Hepatocyte (in vitro differentiated cells): ENCODE results near the gene CLCF1. TPM values are rescaled to one million over a fixed set of nuclear protein-coding genes. Genes with fewer than 3 reads are reported as not detected.

Experiments used
- DNase-seq: peaks from one replicate; pipeline ENCODE4 v3.0.0-alpha.2; 2016; ENCODE audit warnings: low spot score
- H2AFZ ChIP-seq: fragments of 200-600 bp; sonication (generic); 2 replicates; pipeline ENCODE4 v1.6.0; 2016; ENCODE audit warnings: antibody characterized with exemption, mild to moderate bottlenecking
- H3K27ac ChIP-seq: fragments of 200-600 bp; sonication (generic); 2 replicates; pipeline ENCODE4 v1.5.1; 2016; ENCODE audit warnings: mild to moderate bottlenecking
- H3K27me3 ChIP-seq: fragments of 200-600 bp; sonication (generic); 2 replicates; pipeline ENCODE4 v1.6.1; 2016
- H3K36me3 ChIP-seq: fragments of 200-600 bp; sonication (generic); replicated peaks from 2 replicates; pipeline ENCODE4 v1.5.1; 2016; ENCODE audit warnings: low read depth; ENCODE audit not compliant: insufficient read depth
- H3K4me1 ChIP-seq: fragments of 200-600 bp; sonication (generic); 2 replicates; pipeline ENCODE4 v1.5.1; 2016; ENCODE audit warnings: mild to moderate bottlenecking, moderate library complexity; ENCODE audit not compliant: insufficient read depth
- H3K4me2 ChIP-seq: fragments of 200-600 bp; sonication (generic); 2 replicates; pipeline ENCODE4 v1.6.0; 2016
- H3K4me3 ChIP-seq: fragments of 200-600 bp; sonication (generic); 2 replicates; pipeline ENCODE4 v1.5.1; 2016; ENCODE audit warnings: mild to moderate bottlenecking
- H3K79me2 ChIP-seq: fragments of 200-600 bp; sonication (generic); 2 replicates; pipeline ENCODE4 v1.6.0; 2017; ENCODE audit warnings: mild to moderate bottlenecking
- H3K9me2 ChIP-seq: fragments of 200-600 bp; sonication (generic); replicated peaks from 2 replicates; pipeline ENCODE4 v1.6.0; 2017; ENCODE audit warnings: mild to moderate bottlenecking; ENCODE audit not compliant: insufficient read depth
- H3K9me3 ChIP-seq: fragments of 200-600 bp; sonication (generic); 2 replicates; pipeline ENCODE4 v1.5.1; 2016; ENCODE audit warnings: low read depth, mild to moderate bottlenecking
- H4K20me1 ChIP-seq: fragments of 200-600 bp; sonication (generic); 2 replicates; pipeline ENCODE4 v1.6.0; 2016; ENCODE audit warnings: mild to moderate bottlenecking; ENCODE audit not compliant: insufficient read depth, poor library complexity, severe bottlenecking
- EZH2 ChIP-seq: fragments of 200-600 bp; sonication (generic); IDR thresholded peaks from 2 replicates; pipeline ENCODE4 v1.6.1; 2016; ENCODE audit warnings: antibody characterized with exemption, mild to moderate bottlenecking, borderline replicate concordance
- EZH2phosphoT487 ChIP-seq: fragments of 200-600 bp; sonication (generic); IDR thresholded peaks from one replicate; pipeline ENCODE4 v1.6.1; 2018; ENCODE audit warnings: antibody characterized with exemption, mild to moderate bottlenecking, low read depth, moderate library complexity; ENCODE audit not compliant: unreplicated experiment, severe bottlenecking
- WGBS: methylation state at CpG from one replicate; pipeline ENCODE4 v1.1.6; 2016; ENCODE audit warnings: low lambda C conversion rate; ENCODE audit errors: missing lambda C conversion rate; 5-methylcytosine and 5-hydroxymethylcytosine counted together
- polyA plus RNA-seq: library from polyadenylated mRNA; unstranded; fragments of >200 nt; fragmentation: Nextera tagmentation; extraction: Ambion mirVana; gene quantifications from 2 replicates; pipeline ENCODE4 v1.2.1, GENCODE V29; 2016
- total RNA-seq: library from RNA; depleted of rRNA; stranded (reverse); fragments of >200 nt; gene quantifications from 2 replicates; pipeline ENCODE4 v1.2.3, GENCODE V29; 2014
- TF ChIP-seq, protein P1 (sequence below): fragments of 200-600 bp; sonication (generic); IDR thresholded peaks from 2 replicates; pipeline ENCODE4 v1.5.1; 2016; ENCODE audit warnings: antibody characterized with exemption, mild to moderate bottlenecking; ENCODE audit not compliant: poor library complexity

CLCF1 gene
- total and polyA plus RNA-seq, 2 experiments from 2014 or later: 9.4 to 13.2 TPM

DNA sequence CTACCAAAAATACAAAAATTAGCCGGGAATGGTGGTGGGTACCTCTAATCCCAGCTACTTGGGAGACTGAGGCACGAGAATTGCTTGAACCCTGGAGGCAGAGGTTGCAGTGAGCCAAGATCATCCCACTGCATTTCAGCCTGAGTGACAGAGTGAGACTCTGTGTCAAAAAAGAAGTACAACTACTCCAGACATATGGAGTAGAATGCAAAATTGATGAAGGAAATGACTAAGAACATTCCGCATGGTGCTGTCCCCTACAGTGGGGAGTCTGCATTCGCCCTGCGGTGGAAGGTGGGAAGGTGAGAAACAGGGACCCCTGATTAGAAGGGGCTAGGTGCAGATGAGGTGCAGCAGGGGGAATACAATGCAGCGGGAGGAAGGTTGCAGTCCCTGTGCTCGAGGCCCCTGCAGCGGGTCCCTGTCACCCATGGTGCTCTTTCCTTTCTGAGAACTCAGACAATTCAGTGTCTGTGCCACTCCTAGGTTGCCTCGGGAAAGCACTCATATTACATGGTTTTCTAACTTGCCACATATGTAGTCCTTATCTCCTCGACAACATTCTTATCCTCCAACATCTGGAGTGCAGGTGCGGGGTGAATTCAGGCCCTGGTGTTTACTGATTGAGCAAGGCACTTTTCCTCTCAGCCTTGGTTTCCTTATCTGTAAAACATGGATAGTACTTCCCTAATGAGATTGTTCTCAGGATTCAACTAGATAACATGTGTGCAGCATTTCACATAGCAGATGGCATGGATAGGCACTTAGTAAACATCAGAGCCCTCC, 25.2 kb downstream of the CLCF1 start:
- Histone ChIP-seq H3K4me2 (no peak overlapping the region), H3K4me3 (no peak overlapping the region), H4K20me1 (no peaks in the 10 kb centered on the region), H3K79me2 (peaks cover 16% of the 10 kb centered on the region), H3K27me3 (no peaks in the 10 kb centered on the region), H3K9me3 (no peaks in the 10 kb centered on the region), H3K27ac (peak overlapping the region; percentile 57), H2AFZ (no peak overlapping the region), H3K36me3 (no peaks in the 10 kb centered on the region), H3K9me2 (no peaks in the 10 kb centered on the region), H3K4me1 (peaks cover 27% of the 10 kb centered on the region)
- 57% methylated on average over 11 of the region's 11 CpGs for WGBS
- TF ChIP-seq, protein P1, sequence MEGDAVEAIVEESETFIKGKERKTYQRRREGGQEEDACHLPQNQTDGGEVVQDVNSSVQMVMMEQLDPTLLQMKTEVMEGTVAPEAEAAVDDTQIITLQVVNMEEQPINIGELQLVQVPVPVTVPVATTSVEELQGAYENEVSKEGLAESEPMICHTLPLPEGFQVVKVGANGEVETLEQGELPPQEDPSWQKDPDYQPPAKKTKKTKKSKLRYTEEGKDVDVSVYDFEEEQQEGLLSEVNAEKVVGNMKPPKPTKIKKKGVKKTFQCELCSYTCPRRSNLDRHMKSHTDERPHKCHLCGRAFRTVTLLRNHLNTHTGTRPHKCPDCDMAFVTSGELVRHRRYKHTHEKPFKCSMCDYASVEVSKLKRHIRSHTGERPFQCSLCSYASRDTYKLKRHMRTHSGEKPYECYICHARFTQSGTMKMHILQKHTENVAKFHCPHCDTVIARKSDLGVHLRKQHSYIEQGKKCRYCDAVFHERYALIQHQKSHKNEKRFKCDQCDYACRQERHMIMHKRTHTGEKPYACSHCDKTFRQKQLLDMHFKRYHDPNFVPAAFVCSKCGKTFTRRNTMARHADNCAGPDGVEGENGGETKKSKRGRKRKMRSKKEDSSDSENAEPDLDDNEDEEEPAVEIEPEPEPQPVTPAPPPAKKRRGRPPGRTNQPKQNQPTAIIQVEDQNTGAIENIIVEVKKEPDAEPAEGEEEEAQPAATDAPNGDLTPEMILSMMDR: no peak
- TF ChIP-seq EZH2 (no peak), EZH2phosphoT487 (no peak)
- peak; percentile 55 for DNase-seq

GRCh38 chr11:67345920-67346819, 27.2 kb downstream of the CLCF1 start:
- Histone ChIP-seq H3K9me2 (no peaks in the 10 kb centered on the region), H3K9me3 (no peaks in the 10 kb centered on the region), H3K4me3 (no peak overlapping the region), H4K20me1 (no peaks in the 10 kb centered on the region), H3K79me2 (peaks cover 2% of the 10 kb centered on the region), H2AFZ (no peak overlapping the region), H3K4me1 (peaks cover 10% of the 10 kb centered on the region), H3K4me2 (peak overlapping the region; percentile 4), H3K27me3 (no peaks in the 10 kb centered on the region), H3K36me3 (no peaks in the 10 kb centered on the region), H3K27ac (peak overlapping the region; percentile 74)
- DNase-seq: peak; percentile 78
- WGBS: 56% methylated on average over 7 of the region's 7 CpGs
- TF ChIP-seq EZH2 (no peak), EZH2phosphoT487 (no peak)
- TF ChIP-seq, protein P1: peak; percentile 73

GRCh38 chr11:67345247-67345919, 28.0 kb downstream of the CLCF1 start:
- H3K27ac ChIP-seq: peak overlapping the region; percentile 74
- 80% methylated on average over 8 of the region's 8 CpGs for WGBS
- DNase-seq: no peak
- no peak overlapping the region for H3K4me3 ChIP-seq
- no peaks in the 10 kb centered on the region for H3K79me2 ChIP-seq
- H3K9me2 ChIP-seq: no peaks in the 10 kb centered on the region
- peak overlapping the region; percentile 4 for H3K4me2 ChIP-seq
- H3K9me3 ChIP-seq: no peaks in the 10 kb centered on the region
- H3K27me3 ChIP-seq: no peaks in the 10 kb centered on the region
- H4K20me1 ChIP-seq: no peaks in the 10 kb centered on the region
- H2AFZ ChIP-seq: no peak overlapping the region
- H3K4me1 ChIP-seq: peaks cover 10% of the 10 kb centered on the region
- H3K36me3 ChIP-seq: no peaks in the 10 kb centered on the region
- TF ChIP-seq EZH2phosphoT487 (no peak), EZH2 (no peak)
- TF ChIP-seq, protein P1: no peak
